Suprapubic skin (tissue), 4 donors: ENCODE data around the gene LRP4.

Experiments
- CTCF ChIP-seq, 2 donors: fragments of 200-600 bp in 1 of 2; fragments of 450-650 bp in 1 of 2; sonication (generic) in 1 of 2; IDR thresholded peaks; one replicate each; pipeline ENCODE4 v1.5.1; 2016 to 2019; ENCODE audit warnings: antibody characterized with exemption in 2 of 2, mild to moderate bottlenecking in 1 of 2, moderate library complexity in 1 of 2
- POLR2A ChIP-seq, 2 donors: fragments of 450-650 bp; IDR thresholded peaks; one replicate each; pipeline ENCODE4 v1.6.1; 2017; ENCODE audit warnings: antibody characterized with exemption in 2 of 2, mild to moderate bottlenecking in 2 of 2, moderate library complexity in 2 of 2
- POLR2AphosphoS5 ChIP-seq, 3 donors: sonication (generic); formaldehyde crosslinking; IDR thresholded peaks; one replicate each; pipeline ENCODE4 v1.6.1; 2017; ENCODE audit warnings: antibody characterized with exemption in 3 of 3

- TF ChIP-seq CTCF (IDR thresholded peaks at IDR 0.05) = peak; percentile 74 to 91
- no peak for TF ChIP-seq POLR2A (IDR thresholded peaks at IDR 0.05)
- no peak for TF ChIP-seq POLR2AphosphoS5 (IDR thresholded peaks at IDR 0.05)
These were observed 28.5 kb downstream of the LRP4 start for GRCh38 chr11:46889689-46890475.
